ENCODE measurements around the gene CST3. TPM values are rescaled to one million over a fixed set of nuclear protein-coding genes. Genes with fewer than 3 reads are reported as not detected.

The CST3 gene
- total RNA-seq, 4 donors from 2014 or later: 607 to 1,755 (median 1,289) TPM

- Histone ChIP-seq H3K27ac (peak overlapping the region in 2 of 4 donors; percentile 12 to 37), H3K27me3 (no peaks in the 10 kb centered on the region), H3K4me1 (peaks cover 0 to 23% (median 10%) of the 10 kb centered on the region in 4 donors), H3K36me3 (no peaks in the 10 kb centered on the region), H3K4me3 (no peak overlapping the region), H3K9me3 (no peaks in the 10 kb centered on the region)
- in situ Hi-C loops (cut with MboI; ENCODE audit: low pct_ligation_motif_present in 1 of 4, low pct_unique_long_range_greater_than_20kb in 1 of 4, low sequenced_read_pairs in 3 of 4): no loop called here
- 76 to 77% methylated on average over 3 to 11 of the region's 11 CpGs for WGBS, 2 donors (ENCODE audit: low coverage in 1 of 2)
- TF ChIP-seq POLR2AphosphoS5 (IDR thresholded peaks at IDR 0.05) (no peak), CTCF (IDR thresholded peaks at IDR 0.05) (no peak), EP300 (IDR thresholded peaks at IDR 0.05; ENCODE audit: low read depth) (no peak), POLR2A (IDR thresholded peaks at IDR 0.05) (no peak)
- intact Hi-C loops (cut with DNase I; ENCODE audit: low total_unique reads): no loop called here
- DNase-seq: no peak
Observed at GRCh38 chr20:23640671-23641667, 3.2 kb upstream of the CST3 start.

GRCh38 chr20:23640018-23640601 lies 2.4 kb upstream of the CST3 start:
- Histone ChIP-seq H3K4me1 (peaks cover 4 to 30% (median 17%) of the 10 kb centered on the region in 4 donors), H3K9me3 (no peaks in the 10 kb centered on the region), H3K36me3 (no peaks in the 10 kb centered on the region), H3K27ac (no peak overlapping the region), H3K27me3 (no peaks in the 10 kb centered on the region), H3K4me3 (no peak overlapping the region)
- TF ChIP-seq POLR2AphosphoS5 (IDR thresholded peaks at IDR 0.05) (no peak), CTCF (IDR thresholded peaks at IDR 0.05) (no peak), POLR2A (IDR thresholded peaks at IDR 0.05) (no peak), EP300 (IDR thresholded peaks at IDR 0.05; ENCODE audit: low read depth) (no peak)
- in situ Hi-C loops (cut with MboI; ENCODE audit: low pct_ligation_motif_present in 1 of 4, low pct_unique_long_range_greater_than_20kb in 1 of 4, low sequenced_read_pairs in 3 of 4): no loop called here
- DNase-seq: no peak
- intact Hi-C loops (cut with DNase I; ENCODE audit: low total_unique reads): no loop called here
- 75 to 82% methylated on average over 2 to 8 of the region's 8 CpGs for WGBS, 2 donors (ENCODE audit: low coverage in 1 of 2)

GRCh38 chr20:23639490-23639958 lies 1.8 kb upstream of the CST3 start:
- DNase-seq: peak; percentile 72
- intact Hi-C loops (cut with DNase I; ENCODE audit: low total_unique reads): loop anchor here (10.0 kb wide), 1 partner anchor 285 kb away; the partner anchor contains the start of gene NXT1
- 68 to 69% methylated on average over 4 to 8 of the region's 8 CpGs for WGBS, 2 donors (ENCODE audit: low coverage in 1 of 2)
- H3K4me1 ChIP-seq: peaks cover 5 to 34% (median 20%) of the 10 kb centered on the region in 4 donors
- no peaks in the 10 kb centered on the region for H3K27me3 ChIP-seq
- in situ Hi-C loops (cut with MboI; ENCODE audit: low pct_ligation_motif_present in 1 of 4, low pct_unique_long_range_greater_than_20kb in 1 of 4, low sequenced_read_pairs in 3 of 4): no loop called here
- H3K36me3 ChIP-seq: no peaks in the 10 kb centered on the region
- TF ChIP-seq EP300 (IDR thresholded peaks at IDR 0.05; ENCODE audit: low read depth) (no peak), POLR2A (IDR thresholded peaks at IDR 0.05) (no peak), CTCF (IDR thresholded peaks at IDR 0.05) (no peak), POLR2AphosphoS5 (IDR thresholded peaks at IDR 0.05) (no peak)
- peak overlapping the region in 1 of 4 donors; percentile 28 for H3K27ac ChIP-seq
- H3K4me3 ChIP-seq: no peak overlapping the region
- no peaks in the 10 kb centered on the region for H3K9me3 ChIP-seq

GRCh38 chr20:23638309-23638708 lies 554 bp upstream of the CST3 start:
- Histone ChIP-seq H3K4me3 (no peak overlapping the region), H3K27ac (peak overlapping the region in 2 of 4 donors; percentile 98 to 99), H3K4me1 (peaks cover 5 to 34% (median 22%) of the 10 kb centered on the region in 4 donors)

More at GRCh38 chr20:23638309-23638708, 554 bp upstream of the CST3 start:
- DNase-seq: no peak
- peaks cover 0 to 5% (median 2%) of the 10 kb centered on the region in 4 donors for H3K36me3 ChIP-seq
- intact Hi-C loops (cut with DNase I; ENCODE audit: low total_unique reads): loop anchor here (10.0 kb wide), 1 partner anchor 284 kb away; the partner anchor contains the start of gene NXT1
- no peak for TF ChIP-seq POLR2AphosphoS5 (IDR thresholded peaks at IDR 0.05)
- TF ChIP-seq POLR2A (IDR thresholded peaks at IDR 0.05): no peak
- no peak for TF ChIP-seq CTCF (IDR thresholded peaks at IDR 0.05)
- no peaks in the 10 kb centered on the region for H3K9me3 ChIP-seq
- in situ Hi-C loops (cut with MboI; ENCODE audit: low pct_ligation_motif_present in 1 of 4, low pct_unique_long_range_greater_than_20kb in 1 of 4, low sequenced_read_pairs in 3 of 4): no loop called here
- WGBS, 2 donors (ENCODE audit: low coverage in 1 of 2): 55 to 70% methylated on average over 7 to 8 of the region's 9 CpGs
- H3K27me3 ChIP-seq: no peaks in the 10 kb centered on the region
